ENCODE results near the gene PLAGL2. TPM values are rescaled to one million over a fixed set of nuclear protein-coding genes. Genes with fewer than 3 reads are reported as not detected.

PLAGL2 gene
- total RNA-seq, 1 experiment from 2014 or later: 30.5 TPM

DNA sequence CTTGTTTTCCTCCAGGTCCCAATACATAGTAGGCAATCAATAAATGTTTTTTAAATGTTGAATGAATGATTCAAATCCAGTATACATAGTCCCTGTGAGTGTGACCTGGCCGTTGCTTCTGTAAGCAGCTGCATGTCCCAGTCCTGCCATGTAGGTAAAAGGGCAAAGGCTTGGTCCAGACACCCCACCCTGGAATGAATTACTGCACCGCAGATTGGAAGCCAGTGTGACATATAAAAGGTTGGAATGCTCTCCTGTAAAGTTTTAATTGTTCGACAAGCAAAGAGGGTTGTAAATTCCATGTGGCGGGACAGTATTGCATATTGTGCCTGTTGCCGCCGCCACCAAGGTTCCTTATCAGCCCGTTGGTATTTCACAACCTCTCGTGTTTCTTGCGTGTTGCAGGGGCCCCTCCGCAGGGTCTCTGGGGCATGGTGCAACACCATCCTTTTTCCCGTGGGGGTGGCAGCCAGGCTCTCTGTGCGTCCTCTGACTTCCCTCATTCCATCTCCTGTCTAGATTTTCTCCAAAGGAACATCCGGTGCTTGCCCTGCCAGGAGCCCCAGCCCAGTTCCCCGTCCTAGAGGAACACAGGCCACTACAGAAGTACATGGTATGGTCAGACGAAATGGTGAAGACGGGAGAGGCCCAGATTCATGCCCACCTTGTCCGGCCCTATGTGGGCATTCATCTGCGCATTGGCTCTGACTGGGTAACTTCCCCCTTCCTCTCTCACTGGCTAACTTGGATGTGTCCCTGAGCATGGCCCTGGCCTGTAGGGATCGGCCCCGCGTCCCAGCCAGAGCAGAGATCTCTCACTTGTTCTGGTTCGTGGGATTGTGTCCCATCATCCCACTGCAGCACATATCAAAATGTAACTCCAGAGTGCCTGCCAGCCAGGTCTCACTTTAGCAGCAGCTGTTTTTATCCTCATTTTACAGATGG lies 20.5 kb upstream of the PLAGL2 start:
- no peak overlapping the region for H3K4me3 ChIP-seq (ENCODE audit: low read length)
- no peak overlapping the region for H2AFZ ChIP-seq (ENCODE audit: low read length)
- H3K36me3 ChIP-seq (ENCODE audit: insufficient read depth, low read length): peaks cover 45% of the 10 kb centered on the region
- H4K20me1 ChIP-seq (ENCODE audit: insufficient read depth, low read depth, low read length): no peaks in the 10 kb centered on the region
- no peaks in the 10 kb centered on the region for H3K4me1 ChIP-seq (ENCODE audit: low read length)
- H3K79me2 ChIP-seq (ENCODE audit: low read length): no peaks in the 10 kb centered on the region
- H3K27me3 ChIP-seq (ENCODE audit: low read length): no peaks in the 10 kb centered on the region
- no peak overlapping the region for H3K27ac ChIP-seq (ENCODE audit: low read length)
- DNase-seq: no peak
- no peak overlapping the region for H3K9ac ChIP-seq (ENCODE audit: low read length)
- H3K4me2 ChIP-seq (ENCODE audit: low read depth, low read length, poor library complexity, severe bottlenecking): no peak overlapping the region
- H3K9me2 ChIP-seq (replicated peaks; ENCODE audit: insufficient read depth, low read length): no peaks in the 10 kb centered on the region
- no peaks in the 10 kb centered on the region for H3K9me3 ChIP-seq (ENCODE audit: low read length)

DNA sequence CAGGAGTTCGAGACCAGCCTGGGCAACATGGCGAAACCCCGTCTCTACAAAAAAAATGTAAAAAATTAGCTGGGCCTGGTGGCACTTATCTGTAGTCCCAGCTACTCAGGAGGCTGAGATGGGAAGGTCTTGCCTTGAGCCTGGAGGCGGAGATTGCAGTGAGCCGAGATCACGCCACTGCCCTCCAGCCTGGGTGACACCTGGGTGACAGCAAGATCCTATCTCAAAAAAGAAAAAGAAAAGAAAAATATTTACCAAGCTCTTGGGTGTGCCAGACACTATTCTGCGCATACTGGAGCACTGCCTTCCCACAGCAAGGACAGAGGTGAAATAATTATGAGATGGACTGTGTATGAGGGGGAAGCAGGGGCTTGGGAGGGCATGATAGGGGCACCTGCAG lies 19.8 kb upstream of the PLAGL2 start:
- H3K9me3 ChIP-seq (ENCODE audit: low read length): no peaks in the 10 kb centered on the region
- no peak overlapping the region for H3K4me2 ChIP-seq (ENCODE audit: low read depth, low read length, poor library complexity, severe bottlenecking)
- no peaks in the 10 kb centered on the region for H3K79me2 ChIP-seq (ENCODE audit: low read length)
- DNase-seq: no peak
- H3K4me1 ChIP-seq (ENCODE audit: low read length): no peaks in the 10 kb centered on the region
- no peaks in the 10 kb centered on the region for H3K27me3 ChIP-seq (ENCODE audit: low read length)
- no peak overlapping the region for H2AFZ ChIP-seq (ENCODE audit: low read length)
- no peak overlapping the region for H3K9ac ChIP-seq (ENCODE audit: low read length)
- H3K4me3 ChIP-seq (ENCODE audit: low read length): no peak overlapping the region
- peaks cover 42% of the 10 kb centered on the region for H3K36me3 ChIP-seq (ENCODE audit: insufficient read depth, low read length)
- H3K27ac ChIP-seq (ENCODE audit: low read length): no peak overlapping the region
- no peaks in the 10 kb centered on the region for H3K9me2 ChIP-seq (replicated peaks; ENCODE audit: insufficient read depth, low read length)
- H4K20me1 ChIP-seq (ENCODE audit: insufficient read depth, low read depth, low read length): no peaks in the 10 kb centered on the region

DNA sequence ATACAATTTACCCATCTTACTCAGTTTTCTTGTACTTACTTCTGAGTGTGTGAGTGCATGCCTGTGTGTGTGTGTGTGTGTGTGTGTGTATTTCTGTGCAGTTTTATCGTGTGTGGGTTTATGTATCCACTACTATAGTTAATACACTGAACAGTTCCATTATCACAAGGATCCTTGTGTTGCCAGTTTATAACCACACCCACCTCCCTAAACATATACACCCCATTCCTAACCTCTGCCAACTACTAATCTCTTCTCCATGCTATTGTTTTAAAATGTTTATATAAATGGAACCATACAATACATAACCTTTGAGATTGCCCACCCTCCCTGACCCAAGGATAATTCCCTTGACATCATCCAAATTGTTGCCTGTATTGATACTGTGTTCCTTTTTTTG lies 18.8 kb upstream of the PLAGL2 start:
- H2AFZ ChIP-seq (ENCODE audit: low read length): no peak overlapping the region
- H3K9ac ChIP-seq (ENCODE audit: low read length): no peak overlapping the region
- no peak for DNase-seq
- H3K9me3 ChIP-seq (ENCODE audit: low read length): no peaks in the 10 kb centered on the region
- no peaks in the 10 kb centered on the region for H4K20me1 ChIP-seq (ENCODE audit: insufficient read depth, low read depth, low read length)
- no peak overlapping the region for H3K27ac ChIP-seq (ENCODE audit: low read length)
- H3K4me3 ChIP-seq (ENCODE audit: low read length): no peak overlapping the region
- H3K4me2 ChIP-seq (ENCODE audit: low read depth, low read length, poor library complexity, severe bottlenecking): no peak overlapping the region
- no peaks in the 10 kb centered on the region for H3K4me1 ChIP-seq (ENCODE audit: low read length)
- H3K36me3 ChIP-seq (ENCODE audit: insufficient read depth, low read length): peaks cover 33% of the 10 kb centered on the region
- H3K9me2 ChIP-seq (replicated peaks; ENCODE audit: insufficient read depth, low read length): no peaks in the 10 kb centered on the region
- H3K27me3 ChIP-seq (ENCODE audit: low read length): no peaks in the 10 kb centered on the region
- no peaks in the 10 kb centered on the region for H3K79me2 ChIP-seq (ENCODE audit: low read length)

DNA sequence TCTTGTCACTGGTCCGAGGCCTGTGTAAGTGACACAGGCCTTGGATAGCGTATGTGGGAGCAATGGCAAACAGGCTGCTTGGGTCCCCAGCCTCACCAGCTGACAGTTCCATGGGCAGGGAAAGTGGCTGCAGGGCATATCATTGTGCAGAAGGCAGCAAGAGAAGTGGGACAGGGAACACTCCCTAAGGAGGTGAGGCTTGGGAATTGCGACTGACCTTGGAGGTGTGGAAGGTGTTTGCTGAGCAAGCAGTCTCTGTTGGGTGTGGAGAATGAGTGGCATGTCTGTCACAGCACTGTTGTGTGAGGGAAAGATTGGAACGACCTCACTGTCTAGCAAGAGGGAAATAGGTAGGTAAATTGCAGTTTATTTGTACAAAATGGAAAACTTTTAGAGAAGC lies 16.9 kb upstream of the PLAGL2 start:
- no peak overlapping the region for H3K4me3 ChIP-seq (ENCODE audit: low read length)
- H3K9me3 ChIP-seq (ENCODE audit: low read length): no peaks in the 10 kb centered on the region
- H3K9ac ChIP-seq (ENCODE audit: low read length): no peak overlapping the region
- no peak overlapping the region for H3K4me2 ChIP-seq (ENCODE audit: low read depth, low read length, poor library complexity, severe bottlenecking)
- DNase-seq: no peak
- no peak overlapping the region for H3K27ac ChIP-seq (ENCODE audit: low read length)
- no peaks in the 10 kb centered on the region for H3K9me2 ChIP-seq (replicated peaks; ENCODE audit: insufficient read depth, low read length)
- H3K36me3 ChIP-seq (ENCODE audit: insufficient read depth, low read length): peaks cover 34% of the 10 kb centered on the region; the same call in 1 of the 2 replicates
- H2AFZ ChIP-seq (ENCODE audit: low read length): no peak overlapping the region
- no peaks in the 10 kb centered on the region for H3K27me3 ChIP-seq (ENCODE audit: low read length)
- H3K4me1 ChIP-seq (ENCODE audit: low read length): no peaks in the 10 kb centered on the region
- H3K79me2 ChIP-seq (ENCODE audit: low read length): no peaks in the 10 kb centered on the region; the same call in 1 of the 2 replicates
- no peaks in the 10 kb centered on the region for H4K20me1 ChIP-seq (ENCODE audit: insufficient read depth, low read depth, low read length)

DNA sequence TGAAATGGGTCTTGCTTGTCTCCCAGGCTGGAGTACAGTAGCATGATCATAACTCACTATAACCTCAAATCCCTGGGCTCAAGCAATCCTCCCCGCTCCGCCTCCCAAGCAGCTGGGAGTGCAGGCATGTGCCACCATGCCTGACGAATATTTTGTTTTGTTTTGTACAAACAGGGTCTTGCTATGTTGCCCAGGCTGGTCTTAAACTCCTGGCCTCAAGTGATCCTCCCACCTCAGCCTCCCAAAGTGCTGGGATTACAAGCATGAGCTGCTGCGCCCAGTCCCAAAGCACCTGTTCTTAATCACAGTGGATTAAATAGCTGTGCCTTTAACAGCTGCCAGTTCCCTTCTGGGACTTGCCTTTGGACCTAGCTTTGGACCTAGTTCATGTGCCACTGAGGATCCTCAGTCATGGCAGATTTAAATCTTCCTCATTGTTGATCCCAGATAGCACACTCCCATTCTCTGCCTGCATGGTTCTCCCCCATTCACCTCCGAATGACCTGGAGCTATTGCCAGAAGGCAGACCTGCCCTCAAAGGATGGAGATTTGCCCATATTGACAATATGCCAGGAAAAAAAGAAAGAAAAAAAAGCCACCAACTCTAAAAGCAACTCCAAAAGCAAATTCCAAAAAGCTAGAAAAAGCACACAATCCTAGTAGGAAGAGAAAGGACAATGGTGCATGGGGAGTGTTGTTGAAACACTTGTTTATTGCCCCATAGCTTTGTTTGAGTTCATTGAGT lies 10.8 kb upstream of the PLAGL2 start:
- Histone ChIP-seq H3K9ac (ENCODE audit: low read length) (no peak overlapping the region), H3K79me2 (ENCODE audit: low read length) (peaks cover 3% of the 10 kb centered on the region), H3K9me3 (ENCODE audit: low read length) (no peaks in the 10 kb centered on the region), H3K27ac (ENCODE audit: low read length) (no peak overlapping the region), H3K9me2 (replicated peaks; ENCODE audit: insufficient read depth, low read length) (no peaks in the 10 kb centered on the region), H4K20me1 (ENCODE audit: insufficient read depth, low read depth, low read length) (no peaks in the 10 kb centered on the region), H3K27me3 (ENCODE audit: low read length) (no peaks in the 10 kb centered on the region), H3K4me2 (ENCODE audit: low read depth, low read length, poor library complexity, severe bottlenecking) (no peak overlapping the region), H3K4me1 (ENCODE audit: low read length) (no peaks in the 10 kb centered on the region), H3K36me3 (ENCODE audit: insufficient read depth, low read length) (peaks cover 39% of the 10 kb centered on the region; the same call in 1 of the 2 replicates), H3K4me3 (ENCODE audit: low read length) (no peak overlapping the region), H2AFZ (ENCODE audit: low read length) (no peak overlapping the region)
- DNase-seq: no peak

DNA sequence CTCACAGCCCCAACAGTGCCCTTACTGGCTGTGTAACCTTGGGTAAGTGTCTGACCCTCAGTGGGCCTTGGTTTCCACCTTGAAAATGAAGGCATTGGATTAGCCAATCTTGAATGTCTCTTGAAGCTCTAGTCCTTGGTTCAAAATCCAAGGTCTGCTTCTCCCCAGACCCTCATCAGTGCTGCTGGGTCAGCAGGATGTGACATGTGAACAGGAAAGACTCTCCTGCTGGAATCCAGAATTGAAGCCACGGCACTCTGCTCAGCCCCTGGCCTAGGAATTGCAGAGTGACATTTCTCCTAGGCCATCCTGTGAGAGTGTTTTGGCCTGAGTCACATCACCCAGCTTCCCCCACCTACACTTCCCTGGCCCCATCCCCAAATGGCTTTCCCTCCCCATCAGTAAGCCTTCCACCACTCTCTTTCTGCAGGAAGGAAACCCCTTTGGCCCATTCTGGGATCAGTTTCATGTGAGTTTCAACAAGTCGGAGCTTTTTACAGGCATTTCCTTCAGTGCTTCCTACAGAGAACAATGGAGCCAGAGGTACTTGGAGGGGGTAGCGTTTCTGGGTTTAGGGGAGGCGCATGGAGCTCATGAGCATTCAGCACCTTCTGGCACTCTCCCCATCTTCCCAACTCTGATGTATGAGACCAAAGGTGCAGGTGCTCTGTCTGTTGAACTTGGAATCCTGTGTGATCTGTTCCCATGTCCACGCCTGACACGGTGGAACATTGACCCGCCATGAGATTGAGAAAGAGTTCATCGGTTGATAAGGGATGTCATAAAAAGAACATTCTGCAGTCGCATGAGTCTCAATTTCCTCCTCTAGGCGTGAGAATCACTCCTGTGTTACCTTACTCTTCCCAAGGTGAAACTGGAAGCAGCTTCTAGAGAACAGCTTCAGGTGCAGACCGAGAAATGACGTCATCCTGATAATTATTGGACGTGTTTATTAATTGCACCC lies 8.9 kb upstream of the PLAGL2 start:
- Histone ChIP-seq H3K79me2 (ENCODE audit: low read length) (peaks cover 13% of the 10 kb centered on the region), H3K36me3 (ENCODE audit: insufficient read depth, low read length) (peaks cover 32% of the 10 kb centered on the region; the same call in 1 of the 2 replicates)

DNA sequence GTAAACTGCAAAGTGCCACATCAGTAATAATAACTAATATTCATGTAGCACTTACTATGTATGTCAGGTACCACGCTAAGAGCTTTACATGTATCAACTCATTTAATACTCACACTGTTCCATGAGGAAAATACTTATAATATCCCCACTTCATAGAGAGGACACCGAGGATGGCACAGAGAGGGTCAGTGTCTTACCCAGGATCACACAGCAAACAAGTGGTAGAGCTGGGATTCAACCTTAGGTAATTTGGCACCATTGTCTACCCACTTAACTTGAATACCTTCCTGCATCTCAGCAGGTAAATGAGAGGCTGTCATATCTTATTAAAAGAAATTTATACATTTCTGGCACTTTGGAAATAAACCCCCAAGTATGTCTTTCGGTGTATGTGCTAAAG lies 8.2 kb upstream of the PLAGL2 start:
- Histone ChIP-seq H3K4me3 (ENCODE audit: low read length) (no peak overlapping the region), H3K4me2 (ENCODE audit: low read depth, low read length, poor library complexity, severe bottlenecking) (no peak overlapping the region), H3K9me2 (replicated peaks; ENCODE audit: insufficient read depth, low read length) (no peaks in the 10 kb centered on the region), H3K27me3 (ENCODE audit: low read length) (no peaks in the 10 kb centered on the region), H4K20me1 (ENCODE audit: insufficient read depth, low read depth, low read length) (no peaks in the 10 kb centered on the region), H3K79me2 (ENCODE audit: low read length) (peaks cover 16% of the 10 kb centered on the region), H2AFZ (ENCODE audit: low read length) (no peak overlapping the region), H3K9ac (ENCODE audit: low read length) (no peak overlapping the region), H3K9me3 (ENCODE audit: low read length) (no peaks in the 10 kb centered on the region), H3K36me3 (ENCODE audit: insufficient read depth, low read length) (peaks cover 27% of the 10 kb centered on the region; the same call in 1 of the 2 replicates), H3K4me1 (ENCODE audit: low read length) (no peaks in the 10 kb centered on the region), H3K27ac (ENCODE audit: low read length) (no peak overlapping the region)
- DNase-seq: no peak

More for the DNA sequence above, 8.9 kb upstream of the PLAGL2 start:
- Histone ChIP-seq H3K4me1 (ENCODE audit: low read length) (no peaks in the 10 kb centered on the region), H3K4me3 (ENCODE audit: low read length) (no peak overlapping the region), H3K27me3 (ENCODE audit: low read length) (no peaks in the 10 kb centered on the region), H3K9ac (ENCODE audit: low read length) (no peak overlapping the region), H3K9me3 (ENCODE audit: low read length) (no peaks in the 10 kb centered on the region), H4K20me1 (ENCODE audit: insufficient read depth, low read depth, low read length) (no peaks in the 10 kb centered on the region), H3K9me2 (replicated peaks; ENCODE audit: insufficient read depth, low read length) (no peaks in the 10 kb centered on the region), H2AFZ (ENCODE audit: low read length) (no peak overlapping the region), H3K4me2 (ENCODE audit: low read depth, low read length, poor library complexity, severe bottlenecking) (no peak overlapping the region), H3K27ac (ENCODE audit: low read length) (no peak overlapping the region)
- DNase-seq: no peak
